Lung (tissue), 12 donors: ENCODE data around the gene SLC12A2. TPM values are rescaled to one million over a fixed set of nuclear protein-coding genes. Genes with fewer than 3 reads are reported as not detected.

Experiments
- ATAC-seq: fragments of 200-7000 bp; cut with Tn5 transposase; one replicate; pipeline ENCODE4 v1.9.1; 2020; ENCODE audit warnings: moderate number of reproducible peaks; ENCODE audit not compliant: insufficient read depth, low FRiP score
- DNase-seq, 3 donors: peaks; one replicate each; pipeline ENCODE4 v3.0.0-alpha.2; 2013 to 2017
- H3K27ac ChIP-seq, 2 donors: one replicate each; pipeline ENCODE4 v1.5.1; 2013; ENCODE audit warnings: mild to moderate bottlenecking in 2 of 2, moderate library complexity in 2 of 2, control low read depth in 1 of 2, inconsistent platforms in 1 of 2, low read depth in 1 of 2, low read length in 1 of 2
- H3K27me3 ChIP-seq, 3 donors: one replicate each; pipeline ENCODE4 v1.5.1; 2013; ENCODE audit warnings: low read length in 2 of 3; ENCODE audit not compliant: control insufficient read depth in 3 of 3, insufficient read depth in 3 of 3
- H3K36me3 ChIP-seq, 4 donors: one replicate each; pipeline ENCODE4 v1.5.1; 2013; ENCODE audit warnings: low read length in 4 of 4, mild to moderate bottlenecking in 1 of 4, moderate library complexity in 1 of 4; ENCODE audit not compliant: control insufficient read depth in 4 of 4, insufficient read depth in 4 of 4
- H3K4me1 ChIP-seq, 5 donors: one replicate each; pipeline ENCODE4 v1.5.1; 2013; ENCODE audit warnings: low read length in 5 of 5, mild to moderate bottlenecking in 2 of 5, moderate library complexity in 1 of 5; ENCODE audit not compliant: control insufficient read depth in 5 of 5, insufficient read depth in 5 of 5
- H3K4me3 ChIP-seq: one replicate; pipeline ENCODE4 v1.5.1; 2013; ENCODE audit warnings: mild to moderate bottlenecking, control low read depth, moderate library complexity
- H3K9ac ChIP-seq, 2 donors: one replicate each; pipeline ENCODE4 v1.5.1; 2013; ENCODE audit warnings: low read length in 2 of 2, control low read depth in 1 of 2; ENCODE audit not compliant: insufficient read depth in 1 of 2
- H3K9me3 ChIP-seq, 4 donors: one replicate each; pipeline ENCODE4 v1.5.1; 2013; ENCODE audit warnings: low read length in 3 of 4, mild to moderate bottlenecking in 1 of 4, moderate library complexity in 1 of 4; ENCODE audit not compliant: control insufficient read depth in 4 of 4, insufficient read depth in 3 of 4
- CTCF ChIP-seq: IDR thresholded peaks from 2 replicates; pipeline ENCODE4 v1.5.1; 2012; ENCODE audit warnings: mild to moderate bottlenecking; ENCODE audit errors: control extremely low read depth, extremely low read depth
- WGBS, 2 donors: extraction: QIAGEN DNeasy Blood & Tissue Kit; methylation state at CpG; one replicate each; pipeline ENCODE4 v1.1.7; 2013; 5-methylcytosine and 5-hydroxymethylcytosine counted together
- polyA plus RNA-seq, 2 donors: library from polyadenylated mRNA; stranded (reverse); fragments of 200-250 nt; gene quantifications; one replicate each; pipeline ENCODE4 v1.2.1, GENCODE V29; 2013
- total RNA-seq, 2 donors: library from RNA; depleted of rRNA in 1 of 2; stranded (reverse); fragments of >200 nt in 1 of 2; gene quantifications; one replicate each; pipeline ENCODE4 v1.2.1, GENCODE V29; 2014 to 2021
- donor health status: control.
- donor health status: control.
- donor health status: Bipolar disorder and iron deficiency.
- donor health status: healthy.
- donor health status: DM: yes; HTN: yes; CAD: no.

SLC12A2 gene
- total and polyA plus RNA-seq, 4 donors: 2.8 to 87.1 (median 16.4) TPM

GRCh38 chr5:128135286-128135685 lies 51.7 kb downstream of the SLC12A2 start:
- Histone ChIP-seq H3K4me1 (no peaks in the 10 kb centered on the region), H3K9me3 (no peaks in the 10 kb centered on the region), H3K4me3 (no peak overlapping the region), H3K27ac (no peak overlapping the region), H3K9ac (no peak overlapping the region), H3K27me3 (no peaks in the 10 kb centered on the region), H3K36me3 (peaks cover 5 to 14% (median 9%) of the 10 kb centered on the region in 4 donors)
- no peak for ATAC-seq
- no peak for DNase-seq
- TF ChIP-seq CTCF: no peak

GRCh38 chr5:128143911-128144310 lies 60.3 kb downstream of the SLC12A2 start:
- peaks cover 0 to 7% (median 5%) of the 10 kb centered on the region in 4 donors for H3K36me3 ChIP-seq
- no peak for DNase-seq
- no peak overlapping the region for H3K9ac ChIP-seq
- no peak for ATAC-seq
- no peak for TF ChIP-seq CTCF
- no peak overlapping the region for H3K4me3 ChIP-seq
- no peaks in the 10 kb centered on the region for H3K27me3 ChIP-seq
- H3K9me3 ChIP-seq: no peaks in the 10 kb centered on the region
- H3K27ac ChIP-seq: no peak overlapping the region
- WGBS, 2 donors: 74 to 94% methylated on average over 2 of the region's 2 CpGs
- no peaks in the 10 kb centered on the region for H3K4me1 ChIP-seq

- Histone ChIP-seq H3K36me3 (peaks cover 0 to 8% (median 5%) of the 10 kb centered on the region in 4 donors), H3K4me3 (no peak overlapping the region), H3K4me1 (no peaks in the 10 kb centered on the region), H3K9ac (no peak overlapping the region), H3K27me3 (no peaks in the 10 kb centered on the region), H3K9me3 (no peaks in the 10 kb centered on the region), H3K27ac (no peak overlapping the region)
- DNase-seq (no peak), ATAC-seq (peak; percentile 47)
- 71 to 96% methylated on average over 1 of the region's 1 CpG for WGBS, 2 donors
- no peak for TF ChIP-seq CTCF
Measured at GRCh38 chr5:128144491-128144890, 60.9 kb downstream of the SLC12A2 start.

- TF ChIP-seq CTCF: no peak
- peaks cover 0 to 9% (median 3%) of the 10 kb centered on the region in 4 donors for H3K36me3 ChIP-seq
- H3K27ac ChIP-seq: no peak overlapping the region
- 91% methylated on average over 2 of the region's 2 CpGs for WGBS, 2 donors
- DNase-seq (peak in 2 of 3 donors; percentile 8 to 17), ATAC-seq (no peak)
- no peaks in the 10 kb centered on the region for H3K27me3 ChIP-seq
- no peaks in the 10 kb centered on the region for H3K9me3 ChIP-seq
- H3K4me3 ChIP-seq: no peak overlapping the region
- no peak overlapping the region for H3K9ac ChIP-seq
- no peaks in the 10 kb centered on the region for H3K4me1 ChIP-seq
Measured at GRCh38 chr5:128146671-128147070, 63.1 kb downstream of the SLC12A2 start.
